Measurements from ENCODE around the gene DYNLT3.

DYNLT3 gene, protein sequence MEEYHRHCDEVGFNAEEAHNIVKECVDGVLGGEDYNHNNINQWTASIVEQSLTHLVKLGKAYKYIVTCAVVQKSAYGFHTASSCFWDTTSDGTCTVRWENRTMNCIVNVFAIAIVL

DNA sequence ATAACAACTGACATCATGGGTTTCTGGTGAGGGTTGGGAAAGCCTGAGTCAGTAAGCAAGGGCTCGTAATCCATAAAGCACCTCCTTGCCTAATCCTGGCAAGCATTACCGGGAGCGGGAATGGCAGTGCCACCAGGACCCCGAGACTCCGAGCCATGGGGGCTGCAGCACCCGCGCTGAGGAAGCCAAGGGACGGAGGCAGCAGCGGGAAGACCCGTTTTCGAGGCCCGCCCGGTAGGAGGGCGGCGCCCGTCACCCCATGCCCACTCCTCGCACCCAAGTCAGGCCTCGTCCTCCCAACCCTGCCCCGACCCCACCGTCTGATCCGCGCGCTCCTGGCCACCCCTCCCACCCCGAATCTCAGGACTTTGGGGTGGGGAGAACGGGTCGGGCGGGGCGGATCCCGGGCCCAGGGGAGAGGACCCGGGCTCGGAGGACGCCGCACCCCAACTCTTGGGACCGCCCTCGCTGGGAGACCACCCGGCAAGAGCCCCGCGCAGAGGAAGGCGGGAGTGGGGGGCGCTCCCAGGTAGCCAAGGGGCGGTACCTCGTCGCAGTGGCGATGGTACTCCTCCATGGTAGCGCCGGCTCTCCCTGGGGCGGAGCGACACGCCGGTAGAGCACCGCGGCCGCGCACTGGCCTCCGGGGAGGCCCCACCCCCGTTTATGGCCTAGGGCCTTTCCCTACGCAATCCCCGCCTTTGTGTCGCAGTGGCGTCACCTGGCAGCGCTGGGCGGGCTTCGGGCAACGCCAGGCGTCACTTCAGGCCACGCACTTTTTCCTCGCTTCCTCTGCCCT is at the start of gene DYNLT3:
Gene DYNLT3 (minus strand): TSS at position 638 of the 799 bp plus-strand sequence. CDS start 61 bp downstream, at position 577.
- DNase-seq: peak; percentile 85 to 86

DNA sequence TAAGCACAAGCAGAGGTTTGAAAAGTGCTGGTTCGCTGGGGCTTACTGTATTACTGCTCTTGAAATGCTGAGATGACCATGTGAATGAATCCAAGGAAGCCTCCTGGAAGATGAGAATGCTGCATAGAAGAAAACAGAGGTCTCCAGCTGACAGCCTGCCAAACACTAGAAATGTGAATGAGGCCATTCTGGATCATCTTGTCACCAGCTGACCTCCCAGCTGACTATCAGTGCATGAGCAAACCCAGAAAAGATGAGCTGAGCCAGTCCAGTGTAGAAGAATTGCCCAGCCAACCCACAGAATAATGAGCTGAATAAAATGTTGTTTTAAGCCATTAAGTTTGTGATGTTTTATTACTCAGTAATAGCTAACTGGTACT is 49.1 kb upstream of the DYNLT3 start:
- no peak for DNase-seq

DNA sequence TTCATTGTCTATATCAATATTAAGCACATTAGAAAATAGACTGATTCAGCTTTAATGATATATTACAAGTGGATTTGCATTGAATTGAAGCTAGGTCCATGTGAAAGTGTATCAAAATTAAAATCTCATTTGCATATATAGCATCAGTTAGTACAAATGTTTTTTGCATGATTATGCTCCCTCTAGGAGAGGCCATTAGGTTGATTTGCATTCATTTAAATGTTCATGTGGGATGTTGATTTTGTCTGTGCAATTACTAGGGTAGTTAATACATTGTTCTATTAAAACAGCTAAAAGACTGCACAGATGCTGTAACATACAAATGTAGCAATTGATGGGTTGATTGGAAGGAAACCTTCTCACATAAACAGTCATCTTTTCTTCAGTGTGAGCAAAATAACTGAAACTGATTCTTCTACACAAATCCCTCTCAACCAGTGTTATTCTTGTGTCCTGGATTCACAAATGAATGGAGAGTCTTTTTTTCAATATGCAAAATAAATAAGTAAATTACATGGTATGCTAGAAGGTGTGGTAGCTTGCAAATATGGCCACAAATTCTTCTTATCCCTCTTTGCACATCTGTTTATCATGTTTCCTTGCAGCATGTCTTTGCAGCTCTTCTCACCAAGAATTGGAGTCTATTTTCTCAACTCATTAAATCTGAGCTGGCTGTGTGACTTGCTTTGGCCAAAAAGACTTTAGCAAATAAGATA is 48.6 kb upstream of the DYNLT3 start:
- DNase-seq: no peak

DNA sequence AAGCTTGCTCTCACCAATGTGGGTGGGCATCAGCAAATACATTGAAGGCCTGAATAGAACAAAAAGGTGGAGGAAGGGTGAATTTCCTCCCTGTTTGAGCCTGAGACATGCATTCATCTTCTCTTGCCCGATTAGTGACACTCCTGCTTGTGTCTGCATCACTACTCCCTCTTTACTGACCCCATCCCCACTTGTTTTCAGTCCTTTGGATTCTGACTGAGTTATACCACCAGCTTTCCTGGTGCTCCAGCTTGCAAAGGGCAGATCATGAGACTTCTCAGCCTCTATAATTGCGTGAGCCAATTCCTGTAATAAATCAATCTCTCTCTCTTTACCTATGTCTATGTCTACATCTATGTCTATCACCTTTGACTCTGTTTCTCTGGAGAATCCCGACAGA is 47.4 kb upstream of the DYNLT3 start:
- DNase-seq: no peak

DNA sequence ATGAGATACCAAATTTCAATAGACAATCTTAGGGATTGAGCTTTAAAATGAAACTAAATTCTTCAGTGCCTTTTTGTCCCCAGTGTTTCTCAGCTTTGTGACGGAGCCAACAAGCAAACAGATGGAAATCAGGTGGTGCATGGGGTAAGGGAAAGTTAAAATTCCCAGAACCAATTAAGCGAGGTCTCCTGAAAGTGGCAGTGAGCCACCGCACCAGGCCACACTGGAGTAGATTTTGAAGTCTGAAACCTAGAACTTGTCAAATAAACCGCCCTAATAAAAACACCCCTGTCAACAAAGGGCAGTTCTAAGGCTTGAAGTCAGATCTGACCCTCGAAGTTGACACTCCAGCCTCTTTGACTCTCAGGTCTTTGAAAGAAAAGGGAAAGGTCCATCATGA is 40.6 kb upstream of the DYNLT3 start:
- DNase-seq: no peak

DNA sequence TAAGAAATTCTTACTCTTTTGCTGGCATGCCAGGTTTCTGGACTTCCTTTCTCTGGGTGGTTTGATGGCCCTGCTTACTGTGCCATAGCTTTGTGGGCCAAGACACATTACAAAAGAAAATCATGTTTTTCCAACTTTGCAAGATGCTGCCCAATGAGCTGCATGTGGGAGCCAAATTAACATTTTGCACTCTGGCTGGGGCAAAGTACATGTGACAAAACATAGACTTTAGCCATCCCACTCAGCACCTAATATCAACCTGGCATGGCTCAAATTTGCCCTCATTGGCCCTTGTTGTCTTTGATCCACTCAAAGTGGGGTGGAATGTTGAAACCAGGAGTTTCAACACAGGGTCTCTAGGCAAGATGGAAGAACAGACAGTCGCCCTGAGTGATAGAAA is 40.0 kb upstream of the DYNLT3 start:
- no peak for DNase-seq

DNA sequence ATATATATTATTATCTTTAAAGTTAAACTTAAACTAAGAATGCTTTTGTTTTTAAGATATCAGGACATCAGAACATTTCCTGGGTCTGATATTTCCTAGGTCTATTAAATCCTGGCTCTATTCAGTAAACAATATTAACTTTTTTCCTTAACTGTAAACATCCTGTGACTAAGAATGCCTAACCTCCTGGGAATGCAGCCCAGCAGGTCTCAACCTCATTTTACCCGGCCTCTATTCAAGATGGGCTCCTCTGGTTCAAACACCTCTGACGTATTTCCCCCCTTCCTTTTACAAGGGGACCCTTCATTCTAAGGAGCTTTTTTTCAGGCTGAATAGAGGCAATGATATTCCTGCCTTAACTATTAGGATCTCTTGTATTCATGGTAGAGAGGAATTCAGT is 35.8 kb upstream of the DYNLT3 start:
- DNase-seq: no peak

DNA sequence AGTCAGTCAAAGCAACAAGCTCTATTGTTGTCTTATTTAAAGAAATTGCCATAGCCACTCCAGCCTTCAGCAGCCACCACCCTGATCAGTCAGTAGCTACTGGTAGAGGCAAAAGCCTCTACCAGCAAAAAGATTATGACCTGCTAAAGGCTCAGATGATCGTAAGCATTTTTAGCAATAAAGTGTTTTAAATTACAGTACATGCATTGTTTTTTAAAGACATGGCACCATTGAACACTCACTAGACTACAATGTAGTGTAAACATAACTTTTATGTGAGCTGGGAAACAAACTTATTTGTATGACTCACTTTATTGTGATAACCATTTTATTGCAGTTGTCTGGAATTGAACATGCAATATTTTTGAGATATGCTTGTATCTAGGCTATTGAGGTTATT is 32.3 kb upstream of the DYNLT3 start:
- DNase-seq: no peak

DNA sequence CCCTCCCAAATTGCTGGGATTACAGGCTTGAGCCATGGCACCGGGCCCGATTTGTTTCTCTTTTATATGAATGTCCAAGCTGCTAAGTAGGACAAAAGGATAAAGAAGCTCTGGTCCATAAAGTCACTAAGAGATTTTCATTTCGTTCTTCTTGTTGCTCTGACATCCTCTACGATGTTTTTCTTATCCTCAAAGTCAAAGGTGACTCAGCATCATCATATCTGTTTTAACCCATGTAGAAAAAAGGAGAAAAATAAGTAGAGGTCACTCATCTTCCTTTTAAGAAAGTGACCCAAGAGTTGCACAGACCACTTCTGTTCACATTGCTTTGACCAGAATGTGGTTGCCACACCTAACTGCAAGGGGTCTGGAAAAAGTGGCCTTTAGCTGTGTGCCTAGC is 29.3 kb upstream of the DYNLT3 start:
- DNase-seq: no peak

DNA sequence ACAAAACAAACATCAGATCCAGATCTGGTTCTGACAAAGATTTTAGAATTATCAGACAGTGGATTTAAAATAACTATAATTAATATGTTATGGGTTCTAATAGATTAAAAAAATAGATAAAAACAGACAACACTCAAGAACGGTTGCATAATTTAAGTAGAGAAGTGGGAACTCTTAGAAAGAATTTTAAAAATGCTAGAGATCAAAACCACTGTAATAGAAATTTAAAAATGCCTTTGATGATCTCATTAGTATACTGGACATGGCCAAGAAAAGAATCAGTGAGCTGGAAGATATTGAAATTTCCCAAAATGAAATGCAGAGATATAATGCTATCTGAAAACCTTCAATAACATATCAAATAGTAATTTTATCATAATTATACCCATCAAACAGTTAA is 28.3 kb upstream of the DYNLT3 start:
- DNase-seq: no peak

DNA sequence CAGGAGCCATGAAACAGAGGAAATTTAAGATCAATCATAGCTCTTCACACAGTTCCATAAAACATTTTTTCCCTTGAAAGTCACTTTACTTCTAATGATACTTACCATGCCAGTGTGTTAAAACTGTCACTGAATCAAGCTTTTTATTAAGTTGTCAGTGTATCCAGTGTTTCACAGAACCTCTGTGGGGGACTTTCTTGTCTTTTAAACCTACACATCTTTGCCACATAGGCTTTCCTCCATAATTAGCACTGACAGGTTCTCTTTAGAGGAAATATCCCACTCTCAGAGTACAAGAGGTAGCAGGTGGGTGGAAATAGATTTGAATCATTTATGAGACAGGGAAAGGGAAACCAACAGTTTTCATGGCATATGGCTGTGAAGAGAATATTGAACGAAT is 25.8 kb upstream of the DYNLT3 start:
- DNase-seq: no peak

DNA sequence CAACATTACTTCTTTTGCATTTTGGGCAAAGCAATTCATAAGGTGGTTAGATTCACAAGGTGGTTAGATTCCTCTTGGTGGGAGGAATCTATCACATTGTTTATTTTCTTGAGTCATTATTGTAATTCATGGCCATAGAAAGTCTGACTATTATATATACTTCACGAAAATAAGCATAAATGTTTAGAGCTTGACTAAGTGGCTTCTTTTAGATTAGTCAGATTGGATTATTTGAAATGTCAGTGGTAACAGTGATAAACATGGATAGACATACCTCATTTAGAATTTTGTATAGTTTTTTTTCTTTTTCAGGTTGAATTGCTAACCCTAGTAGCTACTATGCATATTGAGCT is 24.9 kb upstream of the DYNLT3 start:
- DNase-seq: no peak

DNA sequence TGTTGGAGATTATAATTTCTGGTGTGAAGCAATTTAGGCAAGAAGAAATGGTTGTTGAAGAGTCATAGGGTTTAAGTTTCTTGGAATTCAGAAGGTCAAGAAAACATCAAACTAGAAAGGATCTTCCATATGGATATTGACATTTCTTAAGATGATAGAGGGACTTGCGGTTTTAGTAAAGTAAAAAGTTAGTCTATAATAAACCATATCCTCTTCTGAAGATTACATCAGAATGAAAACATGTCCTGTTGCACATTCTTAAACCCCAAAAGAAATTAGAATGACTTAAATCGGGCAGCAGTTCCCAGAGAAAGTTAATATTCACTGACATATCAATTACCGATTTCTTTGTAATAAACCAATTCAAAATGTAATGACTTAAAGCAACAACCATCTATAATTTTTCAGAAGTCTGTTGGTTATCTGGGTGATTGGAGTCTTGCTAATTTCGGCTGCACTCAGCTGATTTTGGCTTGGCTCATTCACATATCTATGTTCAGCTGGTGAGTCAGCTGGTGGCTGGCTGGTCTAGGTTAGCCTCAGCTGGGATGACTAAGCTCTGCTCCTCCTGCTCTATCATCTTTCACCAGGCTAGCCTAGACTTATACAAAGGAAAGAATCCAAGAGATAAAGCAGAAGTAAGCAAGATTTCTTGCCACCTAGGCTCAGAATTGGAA is 24.4 kb upstream of the DYNLT3 start:
- no peak for DNase-seq

DNA sequence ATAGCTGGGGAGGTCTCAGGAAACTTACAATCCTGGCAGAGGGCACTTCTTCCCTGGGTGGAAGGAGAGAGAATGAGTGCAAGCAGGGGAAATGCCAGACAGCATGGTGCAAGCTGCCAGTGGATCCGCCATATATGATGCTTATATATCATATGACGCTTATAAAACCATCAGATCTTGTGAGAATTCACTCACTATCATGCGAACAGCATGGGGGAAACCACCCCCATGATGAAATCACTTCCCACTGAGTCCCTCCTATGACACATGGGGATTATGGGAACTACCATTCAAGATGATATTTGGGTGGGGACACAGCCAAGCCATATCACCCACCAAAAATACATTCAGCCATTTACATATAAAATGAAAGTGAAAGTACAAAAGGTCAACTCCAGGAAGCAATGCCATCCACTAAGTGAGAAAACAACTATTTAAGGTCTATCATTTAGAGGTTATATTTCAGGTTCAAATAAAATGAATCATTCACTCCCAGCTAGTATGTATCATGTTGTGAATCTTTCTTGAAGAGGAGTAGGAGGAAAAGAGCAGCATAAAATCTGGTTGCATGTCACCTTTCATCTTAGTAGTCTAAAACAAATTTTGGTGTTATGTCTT is 20.3 kb upstream of the DYNLT3 start:
- no peak for DNase-seq

DNA sequence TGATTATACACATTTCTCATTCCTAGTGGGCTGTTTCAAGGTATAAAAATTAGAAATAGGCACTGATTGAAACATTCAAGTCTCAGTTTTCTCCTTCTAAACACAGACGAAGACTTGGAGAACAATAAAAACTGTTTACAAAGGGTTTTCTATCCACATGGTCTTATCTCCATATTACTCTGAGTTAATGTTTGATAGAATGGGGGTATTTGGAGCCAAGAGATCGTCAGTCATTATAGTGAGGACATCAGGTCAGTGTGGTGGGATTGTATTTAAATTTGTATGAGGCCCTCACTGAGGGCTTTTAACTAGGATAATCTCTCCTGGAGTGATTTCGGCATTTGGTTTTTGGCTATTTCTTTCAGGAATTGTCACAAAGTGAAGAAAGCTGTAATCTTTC is 16.4 kb upstream of the DYNLT3 start:
- no peak for DNase-seq

DNA sequence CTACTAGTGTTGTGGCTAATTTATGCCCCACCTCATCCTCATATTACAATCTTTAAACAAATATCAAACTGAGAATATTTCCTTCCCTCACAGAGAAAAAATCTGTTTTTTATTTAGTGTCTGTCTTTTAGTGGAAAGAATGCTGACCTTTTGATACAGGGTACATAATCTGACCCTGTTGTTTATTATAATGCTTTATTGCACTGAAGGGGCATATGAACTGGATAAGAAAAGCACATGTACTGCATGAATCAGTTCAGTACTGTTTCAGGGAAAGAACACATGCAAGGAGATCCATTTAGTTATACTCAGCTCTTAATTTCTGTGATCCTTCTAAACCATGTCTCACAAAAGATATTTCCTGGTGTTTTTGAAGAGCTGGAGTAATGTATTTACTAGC is 15.5 kb upstream of the DYNLT3 start:
- DNase-seq: no peak

DNA sequence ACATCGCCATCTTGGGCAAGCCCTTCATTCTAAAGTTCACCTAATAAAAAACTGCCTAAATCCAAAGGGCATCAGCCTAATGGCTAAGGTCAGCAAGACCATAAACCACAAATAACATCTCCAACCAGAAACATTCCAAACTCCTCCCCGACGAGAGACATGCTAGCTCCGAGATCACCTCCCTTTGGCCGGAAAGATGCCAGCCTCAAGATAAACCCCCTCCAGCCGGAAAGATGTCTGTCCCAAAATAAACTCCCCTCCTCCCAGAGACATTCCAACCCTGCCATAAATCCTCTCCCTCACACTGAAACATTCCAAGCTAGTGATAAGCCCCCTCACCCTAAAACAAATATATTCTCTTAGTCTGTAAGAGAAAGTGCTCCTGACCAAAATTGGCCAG is 13.3 kb upstream of the DYNLT3 start:
- no peak for DNase-seq

DNA sequence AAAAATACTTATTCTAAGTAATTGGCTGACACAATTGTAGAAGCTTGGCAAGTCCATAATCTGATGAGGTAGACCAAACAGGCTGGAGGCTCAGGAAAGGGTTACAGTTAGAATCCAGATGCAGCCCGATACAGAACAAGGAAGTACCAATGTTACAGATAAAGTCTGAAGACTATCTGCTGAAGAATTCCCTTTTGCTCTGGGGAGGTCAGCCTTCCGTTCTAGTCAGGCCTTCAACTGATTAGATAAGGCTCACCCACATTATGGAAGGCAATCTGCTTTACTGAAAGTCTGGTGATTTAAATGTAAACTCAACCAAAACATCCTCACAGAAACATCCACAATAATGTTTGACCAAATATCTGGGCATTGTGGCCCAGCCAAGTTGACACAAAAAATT is 7.4 kb upstream of the DYNLT3 start:
- DNase-seq: no peak

DNA sequence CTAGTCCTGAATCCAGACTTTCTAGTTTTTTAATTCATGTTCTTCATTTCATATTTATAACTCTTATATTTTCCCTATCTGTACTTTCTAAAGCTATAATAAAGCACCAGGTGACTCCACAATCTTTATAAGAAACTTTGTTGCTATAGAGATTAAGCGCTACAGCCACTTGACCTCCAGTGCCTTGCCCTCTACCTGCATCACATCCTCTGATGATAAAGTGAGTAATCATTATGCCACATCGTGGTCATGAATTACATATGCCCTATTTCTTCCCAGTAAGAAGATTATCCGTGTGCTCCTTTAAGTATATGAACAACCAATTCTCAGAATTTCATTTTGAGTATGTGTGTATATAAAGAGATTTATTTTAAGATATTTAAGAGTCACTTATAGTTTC is 6.8 kb upstream of the DYNLT3 start:
- DNase-seq: no peak

DNA sequence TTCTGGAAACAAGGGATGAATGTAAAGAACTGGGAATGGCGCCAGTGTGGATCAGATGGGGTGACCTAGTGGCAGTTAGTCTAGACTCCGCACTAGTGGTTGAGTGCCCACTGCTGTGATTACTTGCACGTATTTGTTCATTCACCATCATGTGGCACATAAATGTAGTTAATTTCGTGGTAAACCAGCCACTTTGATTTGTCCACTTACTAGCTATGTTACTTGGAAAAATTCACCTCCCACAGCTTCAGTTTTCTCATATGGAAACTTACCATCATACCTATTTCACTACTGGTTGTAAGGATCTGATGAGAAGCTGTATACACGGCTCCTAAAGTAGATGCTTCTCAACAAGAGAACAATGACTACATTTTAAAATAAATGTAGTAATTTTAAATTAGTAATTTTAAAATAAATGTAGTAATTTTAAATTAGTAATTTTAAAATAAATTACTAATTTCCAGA is 394 bp upstream of the DYNLT3 start:
- DNase-seq: no peak

DNA sequence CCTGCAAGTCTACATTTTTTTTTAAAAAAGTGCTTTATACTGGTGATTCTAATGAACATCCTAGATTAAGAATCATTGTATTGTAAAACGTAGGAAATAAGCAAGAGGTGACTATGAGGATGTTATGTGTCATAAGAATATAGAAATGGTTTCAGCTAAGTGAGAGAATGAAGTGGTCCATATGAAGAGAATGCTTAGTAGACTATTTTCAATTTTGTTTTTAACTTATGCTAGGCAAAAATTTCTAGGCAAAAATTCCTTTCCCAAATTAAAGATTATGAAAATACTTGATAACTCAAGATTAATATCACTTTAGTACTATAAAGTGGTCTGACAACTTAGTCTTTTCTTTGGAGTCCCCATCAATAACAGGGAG is 825 bp downstream of the DYNLT3 start:
- no peak for DNase-seq

DNA sequence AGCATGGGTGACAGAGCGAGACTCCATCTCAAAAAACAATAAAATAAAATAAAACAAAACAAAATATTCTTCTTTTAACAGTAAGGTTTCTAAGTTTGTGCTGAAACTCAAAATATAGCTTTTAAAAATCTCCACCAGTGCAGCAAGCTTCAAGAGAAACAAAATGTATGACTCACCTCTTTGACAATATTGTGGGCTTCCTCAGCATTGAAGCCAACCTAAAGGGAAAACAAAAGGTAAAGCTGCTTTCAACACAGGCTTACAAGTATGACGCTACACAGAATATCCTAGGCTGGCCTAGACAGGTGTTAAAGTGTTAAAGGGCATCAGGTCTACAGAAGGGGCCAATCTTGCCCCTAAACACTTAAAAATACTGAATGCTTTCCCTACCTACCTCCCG is 1.2 kb downstream of the DYNLT3 start:
- peak in 1 of 2 donors; percentile 49 for DNase-seq

DNA sequence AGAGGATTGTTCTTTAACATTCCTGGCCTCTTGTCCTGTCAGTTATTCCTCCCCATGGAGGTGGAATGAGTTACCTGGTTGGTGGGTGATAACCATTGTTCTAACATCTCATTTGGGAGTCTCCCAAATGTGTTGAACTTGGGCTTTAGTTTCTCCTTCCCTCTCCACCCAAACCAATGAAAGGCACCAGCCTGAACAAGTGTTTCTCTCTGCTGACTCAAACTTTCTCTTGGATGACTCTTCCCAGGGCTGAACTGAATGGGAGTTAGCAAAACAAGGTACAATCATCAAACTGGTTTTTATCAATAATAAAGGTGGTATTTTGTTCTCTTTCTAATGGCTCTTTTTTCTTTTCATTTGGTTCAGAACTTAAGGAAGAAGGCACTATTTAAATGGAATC is 2.7 kb downstream of the DYNLT3 start:
- no peak for DNase-seq

Data from CD4-positive, alpha-beta T cell treated with Interleukin-4 for 1 hour (primary cell).